IMR-90 (cell line): ENCODE data around the gene MSH2. TPM values are rescaled to one million over a fixed set of nuclear protein-coding genes. Genes with fewer than 3 reads are reported as not detected.

ENCODE experiments used
- ATAC-seq: fragments of 200-7000 bp; cut with Tn5 transposase; 2 replicates; pipeline ENCODE4 v1.9.1; 2020; ENCODE audit warnings: low read depth, mild to moderate bottlenecking, moderate library complexity
- BruUV-seq: library from RNA; stranded (reverse); fragments of 400-500 nt; replicated peaks from 2 replicates; lab custom pipeline; 2021; lab: Mats Ljungman, UMichigan
- CTCF ChIA-PET: fragments of 300-600 bp; formaldehyde crosslinking; extraction: SDS; loops from one replicate; lab custom pipeline; 2021; ENCODE audit warnings: antibody characterized with exemption; lab: Yijun Ruan, JAX
- POLR2A ChIA-PET: fragments of 300-600 bp; sonication (Branson Sonifier 250); formaldehyde crosslinking; loops from one replicate; lab custom pipeline; 2022; ENCODE audit warnings: antibody characterized with exemption; ENCODE audit not compliant: unreplicated experiment; lab: Charles Lee
- DNase-seq: peaks from one replicate; pipeline ENCODE4 v3.0.0; 2013
- H2AFZ ChIP-seq: replicated peaks from 2 replicates; pipeline ENCODE3; 2013; ENCODE audit warnings: low read length, mild to moderate bottlenecking; ENCODE audit not compliant: poor library complexity
- H2AK5ac ChIP-seq: 2 replicates; pipeline ENCODE4 v1.6.1; 2013; ENCODE audit warnings: low read depth, low read length, inconsistent platforms
- H2AK9ac ChIP-seq: replicated peaks from 2 replicates; pipeline ENCODE3; 2013; ENCODE audit warnings: mild to moderate bottlenecking, low read depth, low read length, moderate library complexity; ENCODE audit not compliant: poor library complexity
- H2BK120ac ChIP-seq: 2 replicates; pipeline ENCODE4 v1.6.1; 2013; ENCODE audit warnings: low read depth, low read length, inconsistent platforms
- H2BK15ac ChIP-seq: 3 replicates; pipeline ENCODE4 v1.6.1; 2013; ENCODE audit warnings: low read depth, low read length, inconsistent platforms
- H2BK20ac ChIP-seq: 2 replicates; pipeline ENCODE4 v1.6.1; 2013; ENCODE audit warnings: low read depth, mild to moderate bottlenecking, inconsistent platforms, low read length, moderate library complexity
- H2BK5ac ChIP-seq: 2 replicates; pipeline ENCODE4 v1.6.1; 2013; ENCODE audit warnings: mild to moderate bottlenecking, low read depth, low read length, inconsistent platforms; ENCODE audit not compliant: poor library complexity, severe bottlenecking
- H3K14ac ChIP-seq: replicated peaks from 2 replicates; pipeline ENCODE4 v1.6.1; 2013; ENCODE audit warnings: low read depth, low read length, inconsistent platforms
- H3K18ac ChIP-seq: 2 replicates; pipeline ENCODE4 v1.6.1; 2013; ENCODE audit warnings: low read depth, low read length, control low read depth
- H3K23ac ChIP-seq: 2 replicates; pipeline ENCODE4 v1.6.1; 2013; ENCODE audit warnings: low read depth, low read length, inconsistent platforms
- H3K27ac ChIP-seq: 2 replicates; pipeline ENCODE4 v1.5.1; 2013; ENCODE audit warnings: mild to moderate bottlenecking, control low read depth, low read length; ENCODE audit not compliant: insufficient read depth
- H3K27me3 ChIP-seq: 2 replicates; pipeline ENCODE4 v1.6.1; 2013; ENCODE audit warnings: low read length; ENCODE audit not compliant: control insufficient read depth, insufficient read depth
- H3K36me3 ChIP-seq: 2 replicates; pipeline ENCODE4 v1.6.1; 2013; ENCODE audit warnings: low read length, mixed read lengths; ENCODE audit not compliant: control insufficient read depth, insufficient read depth
- H3K4ac ChIP-seq: 2 replicates; pipeline ENCODE4 v1.6.1; 2013; ENCODE audit warnings: low read depth, low read length, inconsistent platforms
- H3K4me1 ChIP-seq: 2 replicates; pipeline ENCODE4 v1.6.1; 2013; ENCODE audit warnings: low read length, mixed read lengths; ENCODE audit not compliant: control insufficient read depth, insufficient read depth
- H3K4me2 ChIP-seq: 2 replicates; pipeline ENCODE4 v1.6.1; 2013; ENCODE audit warnings: low read depth, mild to moderate bottlenecking, control low read depth, low read length, moderate library complexity
- H3K4me3 ChIP-seq: 2 replicates; pipeline ENCODE4 v1.5.1; 2013; ENCODE audit warnings: low read depth, mild to moderate bottlenecking, control low read depth, low read length, moderate library complexity; ENCODE audit not compliant: insufficient read depth
- H3K56ac ChIP-seq: 2 replicates; pipeline ENCODE4 v1.6.1; 2013; ENCODE audit warnings: low read length, inconsistent platforms; ENCODE audit not compliant: insufficient read depth; ENCODE audit errors: extremely low read depth
- H3K79me1 ChIP-seq, 2 experiments: 2 replicates each; pipeline ENCODE4 v1.6.1; 2013; ENCODE audit warnings: low read length in 2 of 2, inconsistent platforms in 1 of 2, low read depth in 1 of 2
- H3K9ac ChIP-seq: 2 replicates; pipeline ENCODE4 v1.6.1; 2013; ENCODE audit warnings: low read depth, low read length, control low read depth
- H3K9me1 ChIP-seq: 2 replicates; pipeline ENCODE4 v1.6.1; 2013; ENCODE audit warnings: low read length, inconsistent platforms; ENCODE audit not compliant: insufficient read depth
- H3K9me3 ChIP-seq: 2 replicates; pipeline ENCODE4 v1.6.1; 2013; ENCODE audit warnings: low read length; ENCODE audit not compliant: control insufficient read depth, insufficient read depth
- H4K20me1 ChIP-seq: 2 replicates; pipeline ENCODE4 v1.6.1; 2013; ENCODE audit warnings: low read length, inconsistent platforms; ENCODE audit not compliant: insufficient read depth
- H4K5ac ChIP-seq: 2 replicates; pipeline ENCODE4 v1.6.1; 2013; ENCODE audit warnings: mild to moderate bottlenecking, low read depth, low read length, control low read depth
- H4K8ac ChIP-seq, 2 experiments: 2 replicates each; pipeline ENCODE4 v1.6.1; 2013; ENCODE audit warnings: low read depth in 2 of 2, low read length in 2 of 2, control low read depth in 1 of 2, inconsistent platforms in 1 of 2
- H4K91ac ChIP-seq: 2 replicates; pipeline ENCODE4 v1.6.1; 2013; ENCODE audit warnings: low read depth, low read length, inconsistent platforms; ENCODE audit not compliant: insufficient read depth
- BHLHE40 ChIP-seq: fragments of 150-350 bp; IDR thresholded peaks from 2 replicates; pipeline ENCODE4 v1.6.1; 2016; ENCODE audit warnings: mild to moderate bottlenecking, low read depth, low read length
- CEBPB ChIP-seq: IDR thresholded peaks from 2 replicates; pipeline ENCODE4 v1.6.1; 2012; ENCODE audit warnings: low read depth, low read length, improper control_type of control experiment
- FOS ChIP-seq: fragments of 150-350 bp; IDR thresholded peaks from 2 replicates; pipeline ENCODE4 v1.6.1; 2016; ENCODE audit warnings: low read depth, low read length
- MAZ ChIP-seq: IDR thresholded peaks from 2 replicates; pipeline ENCODE4 v1.6.1; 2012; ENCODE audit warnings: low read depth, mild to moderate bottlenecking, low read length, improper control_type of control experiment, moderate library complexity, borderline replicate concordance
- MXI1 ChIP-seq: IDR thresholded peaks from 2 replicates; pipeline ENCODE4 v1.6.1; 2012; ENCODE audit warnings: low read depth, mild to moderate bottlenecking, low read length, moderate library complexity, borderline replicate concordance
- NFE2L2 ChIP-seq: fragments of 150-350 bp; IDR thresholded peaks from 2 replicates; pipeline ENCODE4 v1.6.1; 2016; ENCODE audit warnings: low read depth, mild to moderate bottlenecking, low read length
- RCOR1 ChIP-seq: IDR thresholded peaks from 2 replicates; pipeline ENCODE4 v1.6.1; 2012; ENCODE audit warnings: mild to moderate bottlenecking, low read length, improper control_type of control experiment; ENCODE audit not compliant: insufficient replicate concordance
- RFX5 ChIP-seq: IDR thresholded peaks from 2 replicates; pipeline ENCODE4 v1.8.0; 2012; ENCODE audit warnings: low read depth, mild to moderate bottlenecking, low read length, moderate library complexity
- WGBS, 2 experiments: methylation state at CpG; one replicate each; pipeline versions ENCODE4 v1.1.5 to v1.1.7; 2013; ENCODE audit warnings: missing lambda C conversion rate in 2 of 2; ENCODE audit not compliant: insufficient read length in 1 of 2; ENCODE audit errors: extremely low coverage in 2 of 2; 5-methylcytosine and 5-hydroxymethylcytosine counted together
- dilution Hi-C: fragments of 300-500 bp; cut with HindIII; formaldehyde crosslinking; loops from one replicate; pipeline ENCODE4 v1.14.3; 2018; ENCODE audit warnings: low sequenced_read_pairs; ENCODE audit not compliant: unreplicated experiment
- in situ Hi-C: fragments of 300-500 bp; cut with MboI; formaldehyde crosslinking; loops from 3 replicates; pipeline ENCODE4 v1.14.3; 2019; ENCODE audit warnings: low sequenced_read_pairs, inconsistent platforms, mixed read lengths
- intact Hi-C: fragments of 100-400 bp; cut with micrococcal nuclease; formaldehyde crosslinking; loops from 2 replicates; pipeline ENCODE4 v1.10.0; 2022
- polyA plus RNA-seq, 3 experiments: library from polyadenylated mRNA; depleted of rRNA; stranded (reverse); fragments of >200 nt; gene quantifications; 2 replicates each; pipeline ENCODE4 v1.2.3, GENCODE V29; 2012; ENCODE audit warnings: low replicate concordance in 1 of 3
- total RNA-seq: library from RNA; depleted of rRNA; stranded (reverse); fragments of >200 nt; gene quantifications from 2 replicates; pipeline ENCODE4 v1.2.3, GENCODE V29; 2012
- TF ChIP-seq, protein P1 (sequence below): fragments of 150-350 bp; IDR thresholded peaks from 2 replicates; pipeline ENCODE4 v1.6.1; 2017; ENCODE audit warnings: mild to moderate bottlenecking, antibody characterized with exemption, low read length, low read depth

MSH2 gene
- total and polyA plus RNA-seq, 2 of the 4 experiments (the other 2 are of a cell fraction): 13.8 to 22.6 TPM

DNA sequence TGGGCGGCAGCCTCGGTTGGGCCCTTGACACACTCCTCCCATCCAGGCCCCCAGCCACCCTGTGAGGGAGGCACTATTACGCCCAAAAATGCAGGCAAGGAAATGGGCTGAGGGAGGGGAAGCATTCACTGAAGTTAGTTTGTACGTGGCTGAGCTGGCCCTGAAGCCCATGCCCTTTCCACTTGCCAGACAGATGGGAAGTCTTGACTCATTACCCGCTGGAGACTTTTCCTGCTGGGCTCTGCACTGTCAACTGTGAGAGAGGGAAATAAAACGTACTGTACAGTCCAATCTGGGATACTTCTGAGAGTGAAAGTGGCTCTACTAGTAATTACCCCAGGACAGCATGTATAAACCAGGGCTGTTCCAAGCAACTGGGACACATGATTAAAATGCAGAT lies 125.9 kb downstream of the MSH2 start:
- in situ Hi-C loops: no loop called here
- H2AK9ac ChIP-seq: no peak overlapping the region
- H3K4me2 ChIP-seq: no peak overlapping the region
- no peak overlapping the region for H3K27ac ChIP-seq
- no peak overlapping the region for H2BK5ac ChIP-seq
- H4K5ac ChIP-seq: no peak overlapping the region
- no peak overlapping the region for H4K8ac ChIP-seq
- no peak overlapping the region for H3K9ac ChIP-seq
- no peak overlapping the region for H2BK20ac ChIP-seq
- no peak overlapping the region for H3K14ac ChIP-seq
- intact Hi-C loops: no loop called here
- H3K18ac ChIP-seq: no peak overlapping the region
- H3K4ac ChIP-seq: no peak overlapping the region
- peak; percentile 46; the same call in 1 of the 2 replicates for ATAC-seq
- BruUV-seq: no TSS peak
- no peaks in the 10 kb centered on the region for H4K20me1 ChIP-seq
- peaks cover 2% of the 10 kb centered on the region; the same call in 1 of the 2 replicates for H3K4me1 ChIP-seq
- no peaks in the 10 kb centered on the region for H3K9me3 ChIP-seq
- CTCF ChIA-PET: no interaction called here
- H2AFZ ChIP-seq: peak overlapping the region; percentile 54
- peaks cover 11% of the 10 kb centered on the region; the same call in 1 of the 2 replicates for H3K9me1 ChIP-seq
- dilution Hi-C loops: no loop called here
- peak; percentile 36 for DNase-seq
- POLR2A ChIA-PET: no interaction called here
- H2AK5ac ChIP-seq: no peak overlapping the region
- H3K23ac ChIP-seq: no peak overlapping the region
- peaks cover 10% of the 10 kb centered on the region for H3K27me3 ChIP-seq
- H4K91ac ChIP-seq: no peak overlapping the region
- no peaks in the 10 kb centered on the region for H3K79me1 ChIP-seq
- WGBS, 2 experiments: no CpG with 5 or more reads among the region's 6 CpGs
- TF ChIP-seq RFX5 (no peak), MXI1 (no peak), NFE2L2 (no peak), MAZ (no peak), RCOR1 (no peak), BHLHE40 (no peak), CEBPB (no peak), FOS (no peak)
- TF ChIP-seq, protein P1, sequence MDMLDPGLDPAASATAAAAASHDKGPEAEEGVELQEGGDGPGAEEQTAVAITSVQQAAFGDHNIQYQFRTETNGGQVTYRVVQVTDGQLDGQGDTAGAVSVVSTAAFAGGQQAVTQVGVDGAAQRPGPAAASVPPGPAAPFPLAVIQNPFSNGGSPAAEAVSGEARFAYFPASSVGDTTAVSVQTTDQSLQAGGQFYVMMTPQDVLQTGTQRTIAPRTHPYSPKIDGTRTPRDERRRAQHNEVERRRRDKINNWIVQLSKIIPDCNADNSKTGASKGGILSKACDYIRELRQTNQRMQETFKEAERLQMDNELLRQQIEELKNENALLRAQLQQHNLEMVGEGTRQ: no peak
- H3K56ac ChIP-seq: no peak overlapping the region
- no peak overlapping the region for H2BK15ac ChIP-seq
- H2BK120ac ChIP-seq: no peak overlapping the region
- no peak overlapping the region for H3K4me3 ChIP-seq
- no peaks in the 10 kb centered on the region for H3K36me3 ChIP-seq
